H7 (cell line): Measurements from ENCODE around the gene ARMH1. TPM values are rescaled to one million over a fixed set of nuclear protein-coding genes. Genes with fewer than 3 reads are reported as not detected.
"Not testable (repeated sequence)": the region's sequence is repeated elsewhere in the genome, so short reads cannot be mapped to it uniquely, and the experiment has no call there.

Source experiments
- DNase-seq: peaks from one replicate; pipeline ENCODE4 v3.0.0; 2012
- H3K27me3 ChIP-seq: 2 replicates; pipeline ENCODE4 v1.6.0; 2011; ENCODE audit warnings: mild to moderate bottlenecking, low read length; ENCODE audit not compliant: control insufficient read depth, insufficient read depth
- H3K36me3 ChIP-seq: replicated peaks from 2 replicates; pipeline ENCODE4 v1.5.1; 2011; ENCODE audit warnings: low read length; ENCODE audit not compliant: control insufficient read depth, insufficient read depth
- H3K4me3 ChIP-seq: 2 replicates; pipeline ENCODE4 v1.5.1; 2011; ENCODE audit warnings: low read depth, mild to moderate bottlenecking, control low read depth, low read length, moderate library complexity; ENCODE audit not compliant: insufficient read depth
- total RNA-seq: library from RNA; depleted of rRNA; stranded (reverse); fragments of >200 nt; shearing (Covaris generic); gene quantifications from 2 replicates; pipeline ENCODE4 v1.2.3, GENCODE V29; 2014

Gene ARMH1
- total RNA-seq, 1 experiment from 2014 or later, result 0.62 TPM

- Histone ChIP-seq H3K4me3 (no peak overlapping the region), H3K36me3 (no peaks in the 10 kb centered on the region), H3K27me3 (no peaks in the 10 kb centered on the region)
- DNase-seq, result peak; percentile 52
Observed at GRCh38 chr1:44724955-44725698, 50.6 kb downstream of the ARMH1 start.

- peak; percentile 89 for DNase-seq
- no peaks in the 10 kb centered on the region for H3K36me3 ChIP-seq
- H3K27me3 ChIP-seq, result no peaks in the 10 kb centered on the region
- no peak within 1 kb of the TSS for H3K4me3 ChIP-seq
Observed at GRCh38 chr1:44730741-44731512, 56.4 kb downstream of the ARMH1 start, which contains the start of gene RNU5D-1. TSS of gene RNU5D-1 (minus strand) at chr1:44731170.

GRCh38 chr1:44733365-44733764 is 58.9 kb downstream of the ARMH1 start:
- Histone ChIP-seq H3K4me3 (no peak overlapping the region), H3K36me3 (no peaks in the 10 kb centered on the region), H3K27me3 (no peaks in the 10 kb centered on the region)
- DNase-seq, result no peak

DNA sequence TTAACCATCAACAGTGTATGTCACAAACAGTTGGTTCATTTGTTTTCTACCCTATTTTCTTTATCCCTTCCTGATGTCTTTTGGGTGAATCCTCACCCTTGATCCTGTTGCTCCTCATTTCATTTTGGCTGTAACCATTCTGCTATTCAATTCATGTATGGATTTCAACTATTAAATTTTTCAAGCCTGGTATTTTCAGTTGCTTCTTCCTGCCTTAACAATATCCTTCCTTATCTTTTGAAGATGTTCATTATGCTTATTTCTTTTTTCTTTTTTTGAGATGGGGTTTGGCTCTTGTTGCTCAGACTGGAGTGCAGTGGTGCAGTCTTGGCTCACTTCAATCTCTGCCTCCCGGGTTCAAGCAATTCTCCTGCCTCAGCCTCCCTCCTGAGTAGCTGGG is 59.3 kb downstream of the ARMH1 start:
- no peak for DNase-seq
- Histone ChIP-seq H3K27me3 (no peaks in the 10 kb centered on the region), H3K4me3 (no peak overlapping the region), H3K36me3 (no peaks in the 10 kb centered on the region)

DNA sequence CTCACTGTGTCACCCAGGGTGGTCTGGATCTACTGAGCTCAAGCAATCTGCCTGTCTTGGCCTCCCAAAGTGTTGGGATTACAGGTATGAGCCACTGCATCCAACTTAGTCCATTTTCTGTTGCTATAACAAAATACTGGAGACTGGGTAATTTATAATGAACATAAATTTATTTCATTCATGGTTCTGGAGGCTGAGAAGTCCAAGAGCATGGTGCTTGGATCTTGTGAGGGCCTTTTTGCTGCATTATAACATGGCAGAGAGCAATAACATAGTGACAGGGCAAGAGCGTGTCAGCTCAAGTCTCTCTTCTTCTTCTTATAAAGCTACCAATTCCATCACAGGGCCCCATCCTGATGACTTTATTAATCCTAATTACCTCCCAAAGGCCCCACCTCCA is 61.5 kb downstream of the ARMH1 start:
- no peak for DNase-seq
- no peaks in the 10 kb centered on the region for H3K27me3 ChIP-seq
- no peak overlapping the region for H3K4me3 ChIP-seq
- no peaks in the 10 kb centered on the region; the same call in 1 of the 2 replicates for H3K36me3 ChIP-seq

GRCh38 chr1:44738953-44739306 is 64.4 kb downstream of the ARMH1 start:
- H3K27me3 ChIP-seq, DNase-seq: not testable (repeated sequence)
- Histone ChIP-seq H3K4me3 (peak overlapping the region; percentile 85), H3K36me3 (peaks cover 10% of the 10 kb centered on the region)

DNA sequence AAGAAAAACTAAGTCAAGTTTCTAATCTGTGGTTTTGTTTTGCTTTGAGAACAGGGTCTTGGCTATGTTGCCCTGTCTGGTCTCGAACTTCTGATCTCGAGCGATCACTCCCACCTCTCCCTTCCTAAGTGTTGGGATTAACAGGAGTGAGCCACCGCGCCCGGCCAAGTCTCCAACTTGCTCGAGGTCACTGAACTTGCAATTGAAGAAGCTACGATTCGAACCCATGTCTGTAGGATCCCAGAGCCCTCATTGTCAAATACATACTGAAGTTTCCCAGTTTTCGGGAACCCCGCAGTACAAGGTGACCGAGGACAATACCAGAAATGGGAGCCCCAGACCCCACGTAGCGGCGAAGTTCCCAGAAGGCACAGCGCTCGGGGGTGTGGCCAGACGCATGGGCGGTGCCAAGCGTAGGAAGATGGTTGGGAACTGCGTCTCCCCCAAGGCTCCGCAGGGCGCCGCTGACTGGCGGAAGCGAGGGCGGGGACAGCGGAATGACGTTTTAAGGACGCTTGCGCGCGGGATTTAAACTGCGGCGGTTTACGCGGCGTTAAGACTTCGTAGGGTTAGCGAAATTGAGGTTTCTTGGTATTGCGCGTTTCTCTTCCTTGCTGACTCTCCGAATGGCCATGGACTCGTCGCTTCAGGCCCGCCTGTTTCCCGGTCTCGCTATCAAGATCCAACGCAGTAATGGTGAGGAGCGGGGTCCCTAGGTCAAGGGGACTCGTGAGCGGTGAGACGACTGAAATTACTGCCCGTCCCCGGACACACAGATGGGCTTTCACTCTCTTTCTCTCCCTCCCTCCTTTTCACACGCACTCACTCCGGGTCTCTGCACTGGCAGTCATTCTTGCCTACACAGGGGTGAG is 65.0 kb downstream of the ARMH1 start, which contains the start of gene KIF2C:
TSS of gene KIF2C (plus strand) at position 531 of the 872 bp plus-strand sequence. CDS start at position 627, 96 bp downstream.
- H3K4me3 ChIP-seq, result peak within 1 kb of the TSS; percentile 85
- H3K36me3 ChIP-seq, result peaks cover 13% of the 10 kb centered on the region
- DNase-seq, result peak; percentile 97
- no peaks in the 10 kb centered on the region for H3K27me3 ChIP-seq

GRCh38 chr1:44740179-44740617 is 65.7 kb downstream of the ARMH1 start:
- DNase-seq, result no peak
- Histone ChIP-seq H3K27me3 (no peaks in the 10 kb centered on the region), H3K4me3 (peak overlapping the region; percentile 85), H3K36me3 (peaks cover 13% of the 10 kb centered on the region)

DNA sequence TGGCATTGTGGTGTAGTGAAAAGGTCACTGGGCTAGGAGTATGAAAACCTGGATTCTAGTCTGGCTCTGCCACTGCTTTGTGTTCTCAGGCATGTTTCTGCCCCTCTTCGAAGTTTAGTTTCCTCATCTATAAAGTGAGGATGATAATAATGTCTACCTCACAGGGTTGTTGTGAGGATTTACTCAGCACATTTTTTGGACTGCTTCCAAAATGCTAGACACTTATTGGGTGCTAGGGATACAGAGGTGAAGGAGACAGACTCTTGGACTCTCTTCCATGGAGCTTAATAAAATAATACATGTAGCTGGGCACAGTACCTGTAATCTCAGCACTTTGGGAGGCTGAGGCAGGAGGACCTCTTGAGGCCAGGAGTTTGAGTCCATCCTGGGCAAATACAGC is 68.7 kb downstream of the ARMH1 start:
- H3K27me3 ChIP-seq, result no peaks in the 10 kb centered on the region
- H3K36me3 ChIP-seq, result peaks cover 30% of the 10 kb centered on the region
- H3K4me3 ChIP-seq, result no peak overlapping the region
- DNase-seq, result no peak

DNA sequence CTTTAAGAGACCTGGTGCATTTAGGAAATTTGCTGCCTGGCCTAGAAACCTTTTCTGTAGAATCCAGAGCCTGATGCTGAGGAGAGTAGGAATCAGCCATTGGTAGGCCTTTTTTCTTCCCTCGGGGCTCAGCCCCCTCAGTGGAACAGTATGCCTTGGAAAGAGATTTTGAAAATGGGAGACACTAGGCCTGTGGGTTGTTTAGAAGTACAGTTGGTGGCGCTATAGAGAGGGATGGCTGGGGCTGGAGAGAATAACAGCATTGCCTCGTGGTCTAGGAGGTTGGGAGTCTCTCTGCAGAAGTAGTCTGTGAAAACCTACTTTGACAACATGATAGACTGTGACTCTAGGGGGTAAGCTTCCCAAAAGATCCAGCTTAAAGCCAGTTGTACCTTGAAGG is 73.4 kb downstream of the ARMH1 start:
- Histone ChIP-seq H3K27me3 (no peaks in the 10 kb centered on the region), H3K36me3 (peaks cover 44% of the 10 kb centered on the region), H3K4me3 (no peak overlapping the region)
- no peak for DNase-seq

GRCh38 chr1:44757420-44757819 is 82.9 kb downstream of the ARMH1 start:
- DNase-seq, result no peak
- H3K36me3 ChIP-seq, result peaks cover 79% of the 10 kb centered on the region
- no peak overlapping the region for H3K4me3 ChIP-seq
- no peaks in the 10 kb centered on the region for H3K27me3 ChIP-seq

- Histone ChIP-seq H3K27me3 (no peaks in the 10 kb centered on the region), H3K36me3 (peaks cover 75% of the 10 kb centered on the region), H3K4me3 (no peak overlapping the region)
- no peak for DNase-seq
Observed at GRCh38 chr1:44759077-44759476, 84.6 kb downstream of the ARMH1 start.

DNA sequence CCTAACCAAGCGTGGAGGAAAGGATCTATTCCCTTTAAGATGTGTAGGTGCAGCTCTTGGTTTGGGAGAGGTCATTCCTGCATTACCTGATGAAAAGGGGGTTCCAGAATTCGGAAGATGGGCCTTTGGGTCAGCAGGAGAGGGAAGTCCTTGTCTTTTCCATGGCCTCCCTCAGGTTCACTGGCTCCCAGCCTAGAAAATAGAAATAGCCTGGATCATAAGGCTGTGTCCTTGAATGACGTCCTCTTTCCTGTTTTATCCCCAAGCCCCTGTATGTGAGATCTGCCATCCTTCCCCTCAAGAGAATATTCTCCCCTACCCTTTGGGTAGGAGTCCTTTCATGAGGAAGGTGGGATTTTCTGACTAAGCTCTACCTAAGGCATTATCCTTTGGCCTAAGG is 86.4 kb downstream of the ARMH1 start:
- Histone ChIP-seq H3K36me3 (peaks cover 63% of the 10 kb centered on the region), H3K4me3 (no peak overlapping the region), H3K27me3 (no peaks in the 10 kb centered on the region)
- no peak for DNase-seq

DNA sequence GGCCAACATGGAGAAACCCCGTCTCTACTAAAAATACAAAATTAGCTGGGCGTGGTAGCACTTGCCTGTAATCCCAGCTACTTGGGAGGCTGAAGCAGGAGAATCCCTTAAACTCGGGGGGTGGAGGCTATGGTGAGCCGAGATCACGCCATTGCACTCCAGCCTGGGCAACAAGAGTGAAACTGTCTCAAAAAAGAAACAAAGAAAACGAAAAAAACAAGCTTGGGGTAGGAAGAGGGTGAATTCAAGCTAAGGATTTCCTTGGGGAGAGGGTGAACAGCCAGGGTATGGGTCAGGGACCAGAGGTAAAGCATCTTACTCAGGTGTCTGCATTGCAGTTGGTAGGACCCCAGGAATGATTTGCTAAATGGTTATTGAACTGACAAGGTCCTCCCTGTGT is 91.9 kb downstream of the ARMH1 start:
- peaks cover 35% of the 10 kb centered on the region for H3K36me3 ChIP-seq
- H3K4me3 ChIP-seq, H3K27me3 ChIP-seq, DNase-seq: not testable (repeated sequence)
